ENCODE measurements around the gene CHMP2B.
A peak's percentile ranks its signal among the peaks of the same experiment; 100 is the strongest.

The CHMP2B gene, protein sequence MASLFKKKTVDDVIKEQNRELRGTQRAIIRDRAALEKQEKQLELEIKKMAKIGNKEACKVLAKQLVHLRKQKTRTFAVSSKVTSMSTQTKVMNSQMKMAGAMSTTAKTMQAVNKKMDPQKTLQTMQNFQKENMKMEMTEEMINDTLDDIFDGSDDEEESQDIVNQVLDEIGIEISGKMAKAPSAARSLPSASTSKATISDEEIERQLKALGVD

DNA sequence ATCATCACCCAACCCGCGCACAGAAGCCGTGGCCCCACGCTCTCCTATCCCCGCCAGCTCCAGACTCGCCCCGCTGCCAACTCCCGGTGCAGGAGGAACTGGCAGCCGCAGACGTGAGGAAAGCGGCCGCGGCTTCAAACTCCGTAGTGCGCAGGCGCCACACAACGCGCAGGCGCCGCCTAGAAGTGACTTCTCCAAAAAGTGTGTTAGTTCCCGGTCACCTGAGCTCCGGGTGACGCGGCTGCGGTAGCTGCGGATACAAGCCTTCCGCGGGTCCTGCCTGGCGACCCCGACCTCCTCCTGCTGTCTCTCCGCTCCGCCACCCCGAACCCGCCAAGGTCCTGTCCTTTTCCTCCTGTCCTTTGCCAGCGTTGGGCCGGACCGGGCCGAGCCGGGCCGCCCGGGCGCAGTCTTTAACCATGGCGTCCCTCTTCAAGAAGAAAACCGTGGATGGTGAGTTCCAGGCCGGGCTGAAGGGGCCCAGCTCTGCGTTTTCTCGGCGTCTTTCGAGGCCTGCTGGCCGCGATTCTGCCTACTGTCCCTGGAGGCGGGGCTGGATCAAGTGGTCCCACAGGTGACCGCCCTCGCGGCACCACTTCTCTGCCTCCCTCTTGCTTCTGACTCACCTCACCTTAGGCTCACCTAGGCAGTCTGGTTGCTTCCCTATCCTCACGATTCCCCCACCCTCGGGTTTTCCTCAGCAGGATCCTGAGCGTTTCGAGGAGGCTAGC, at the start of gene CHMP2B:
TSS of gene CHMP2B (plus strand) at position 206 of the 731 bp plus-strand sequence. CDS start at position 420, 214 bp downstream.
- peak; percentile 75 to 89 (median 84) for DNase-seq (ENCODE audit: low read depth in 3 of 3, low spot score in 1 of 3)

DNA sequence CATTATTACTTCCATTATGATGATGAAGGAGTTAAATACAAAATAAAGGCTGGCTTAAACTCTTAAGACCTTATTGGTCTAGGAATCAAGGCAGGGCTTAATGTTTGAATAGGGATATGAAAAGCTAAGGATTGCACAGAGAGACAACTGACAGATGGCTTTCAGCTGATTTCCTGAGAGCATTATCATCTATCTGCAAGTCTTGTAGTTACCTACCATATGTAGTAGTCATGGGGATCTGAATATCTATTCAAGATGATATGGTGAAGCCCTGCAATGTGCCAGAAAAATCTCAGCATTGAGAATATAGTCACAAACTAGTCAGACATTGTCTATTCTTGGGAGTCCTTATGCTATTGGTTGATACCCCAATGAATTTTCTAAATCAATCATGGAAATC, 47.5 kb upstream of the CHMP2B start:
- no peak for DNase-seq (ENCODE audit: low read depth in 3 of 3, low spot score in 1 of 3)

DNA sequence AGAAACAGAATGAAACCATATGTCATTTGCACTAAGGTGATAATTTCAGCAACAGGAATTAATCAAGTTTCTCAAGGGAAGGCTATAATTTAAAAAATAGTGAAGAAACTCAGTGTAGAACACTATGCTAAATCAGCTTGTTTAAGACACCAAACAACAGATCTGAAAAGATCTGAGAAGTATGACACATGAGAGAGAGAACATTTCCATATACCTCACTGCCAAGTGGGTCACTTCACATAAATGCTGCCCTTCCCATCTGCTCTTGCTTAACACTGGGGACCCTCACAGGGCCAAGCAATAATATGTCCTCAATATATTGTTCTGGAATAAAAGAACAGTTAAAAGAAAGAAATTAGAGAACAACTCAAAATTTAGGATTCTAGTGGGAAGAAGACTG, 45.6 kb upstream of the CHMP2B start:
- DNase-seq (ENCODE audit: low read depth in 3 of 3, low spot score in 1 of 3), result no peak

DNA sequence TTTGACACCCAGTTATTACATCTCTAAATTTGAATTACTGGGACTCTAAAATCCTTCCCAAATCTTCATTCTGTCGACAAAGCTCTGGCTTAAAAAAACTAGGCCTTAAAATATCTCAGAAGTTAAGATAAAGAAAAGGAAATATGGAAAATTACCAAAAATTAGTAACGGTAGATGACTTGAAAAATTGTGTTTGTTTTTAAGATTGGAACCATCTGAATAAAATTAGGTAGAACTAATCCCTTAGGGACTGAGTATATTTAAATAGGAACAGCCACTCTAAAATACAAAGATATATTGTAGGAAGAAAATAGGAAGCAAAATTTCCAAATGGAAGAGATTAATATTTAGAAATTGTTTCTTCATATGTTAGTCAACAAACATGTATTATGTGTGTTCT, 45.1 kb upstream of the CHMP2B start:
- no peak for DNase-seq (ENCODE audit: low read depth in 3 of 3, low spot score in 1 of 3)

DNA sequence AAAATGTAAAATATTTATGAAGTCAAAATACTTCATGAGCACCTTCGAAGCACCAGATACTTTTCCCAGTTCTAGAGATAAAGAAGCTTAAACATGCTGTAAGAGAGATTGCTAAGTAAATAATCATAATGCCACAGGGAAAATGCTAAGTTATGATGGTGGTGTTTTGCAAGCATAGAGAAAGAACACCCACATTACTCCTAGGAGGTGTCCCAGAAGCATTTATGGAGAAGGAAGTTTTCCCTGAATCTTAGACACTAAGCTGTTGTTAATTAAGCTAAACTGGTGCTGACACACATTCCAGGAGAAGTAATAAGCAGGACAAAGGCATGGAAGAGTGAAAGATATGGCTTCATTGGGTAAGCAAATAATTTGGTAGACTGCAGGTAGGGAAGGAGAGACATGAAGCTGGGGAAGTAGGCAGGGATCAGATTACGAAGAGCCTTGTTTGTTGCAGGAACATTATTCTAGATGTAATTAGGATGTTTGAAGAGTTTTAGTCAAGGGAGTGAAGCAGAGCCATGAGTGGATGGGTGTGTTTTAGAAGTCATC, 40.4 kb upstream of the CHMP2B start:
- DNase-seq (ENCODE audit: low read depth in 3 of 3, low spot score in 1 of 3), result no peak

DNA sequence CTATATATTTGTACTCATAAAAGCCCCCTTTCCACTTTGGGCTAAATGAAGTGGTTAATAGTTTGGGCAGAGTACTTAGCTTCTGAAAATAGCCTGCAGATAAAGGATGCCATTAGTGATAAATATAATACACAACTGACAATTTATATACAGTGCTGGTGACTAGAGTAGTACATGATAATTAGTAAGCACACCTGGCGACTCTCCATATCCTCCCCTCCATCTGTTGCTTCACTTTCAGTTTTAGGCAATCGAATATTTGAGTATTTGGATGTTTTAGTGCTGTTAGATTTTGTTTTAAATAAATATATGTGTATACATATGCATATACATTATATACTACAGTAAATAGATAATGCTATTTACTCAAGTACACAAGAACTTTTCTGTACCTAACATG, 35.9 kb upstream of the CHMP2B start:
- DNase-seq (ENCODE audit: low read depth in 3 of 3, low spot score in 1 of 3), result no peak

DNA sequence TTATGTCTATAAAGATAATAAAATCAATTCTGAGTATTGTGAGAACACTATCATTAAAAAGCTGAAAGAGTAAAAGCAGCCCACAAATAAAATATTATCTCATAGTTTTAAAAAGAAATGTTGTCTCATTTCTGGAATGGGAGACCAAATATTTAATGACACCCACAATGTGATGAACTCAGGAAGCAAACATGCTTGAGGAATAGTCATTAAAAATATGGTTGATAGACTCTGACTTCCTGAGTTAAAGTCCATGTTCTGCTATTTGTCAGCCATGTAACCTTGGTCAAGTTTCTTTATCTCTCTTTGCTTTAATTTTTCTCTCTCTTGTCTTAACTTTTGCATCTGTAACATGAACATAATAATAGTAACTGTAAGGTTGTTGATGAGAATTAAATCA, 35.5 kb upstream of the CHMP2B start:
- no peak for DNase-seq (ENCODE audit: low read depth in 3 of 3, low spot score in 1 of 3)

DNA sequence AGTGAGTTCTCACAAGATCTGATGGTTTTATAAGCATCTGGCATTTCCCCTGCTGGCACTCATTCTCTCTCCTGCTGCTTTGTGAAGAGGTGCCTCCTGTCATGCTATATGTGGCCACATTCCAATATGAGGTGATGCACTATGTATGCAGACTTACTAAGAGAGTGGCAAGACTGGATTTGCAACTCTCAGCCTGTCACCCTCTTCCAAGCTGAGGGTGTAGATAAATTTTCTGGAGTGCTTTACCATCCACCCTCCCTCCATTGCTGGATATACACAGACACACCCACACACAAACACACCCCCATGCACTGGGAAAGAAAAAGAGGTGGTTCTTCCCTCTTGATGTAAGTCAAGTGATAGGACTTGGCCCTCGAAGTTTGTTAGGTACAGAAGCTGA, 30.2 kb upstream of the CHMP2B start:
- no peak for DNase-seq (ENCODE audit: low read depth in 3 of 3, low spot score in 1 of 3)

DNA sequence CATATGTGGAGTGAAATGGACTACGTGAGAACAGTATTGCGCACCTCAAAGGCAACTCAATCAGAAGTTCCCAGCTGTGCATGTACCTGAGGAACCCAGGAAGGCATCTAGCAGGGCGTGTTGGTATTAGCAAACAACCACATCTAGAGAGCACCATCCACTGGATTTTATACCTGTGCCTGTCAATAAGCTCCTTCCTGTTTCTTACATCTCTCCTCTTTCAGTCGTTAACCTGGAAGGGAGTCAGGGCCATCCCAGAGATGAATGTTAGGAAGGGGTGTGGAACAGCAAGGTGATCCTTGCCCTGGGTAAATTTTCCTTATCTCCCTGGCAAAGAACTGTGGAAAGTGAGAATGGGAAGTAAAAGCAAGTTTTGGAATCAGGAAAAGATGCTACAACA, 29.6 kb upstream of the CHMP2B start:
- no peak for DNase-seq (ENCODE audit: low read depth in 3 of 3, low spot score in 1 of 3)

DNA sequence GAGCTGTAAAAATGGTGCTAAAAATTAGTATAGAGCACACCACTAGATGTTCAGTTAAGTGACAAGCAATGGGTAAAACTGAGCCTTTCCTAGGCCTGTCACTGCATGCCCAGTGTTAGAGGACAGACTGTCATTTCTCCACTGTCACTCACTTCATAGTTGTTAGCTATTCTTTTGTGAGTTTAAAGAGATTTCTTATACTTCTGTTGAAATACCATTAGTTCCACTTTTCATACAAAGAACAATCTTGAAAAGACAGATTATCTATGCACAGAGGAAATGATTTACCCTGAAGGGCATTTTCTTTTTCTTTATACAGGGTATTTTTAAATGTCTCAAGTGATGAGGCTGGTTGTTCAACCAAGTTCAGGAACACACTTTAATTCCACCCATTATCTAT, 28.3 kb upstream of the CHMP2B start:
- DNase-seq (ENCODE audit: low read depth in 3 of 3, low spot score in 1 of 3), result no peak

DNA sequence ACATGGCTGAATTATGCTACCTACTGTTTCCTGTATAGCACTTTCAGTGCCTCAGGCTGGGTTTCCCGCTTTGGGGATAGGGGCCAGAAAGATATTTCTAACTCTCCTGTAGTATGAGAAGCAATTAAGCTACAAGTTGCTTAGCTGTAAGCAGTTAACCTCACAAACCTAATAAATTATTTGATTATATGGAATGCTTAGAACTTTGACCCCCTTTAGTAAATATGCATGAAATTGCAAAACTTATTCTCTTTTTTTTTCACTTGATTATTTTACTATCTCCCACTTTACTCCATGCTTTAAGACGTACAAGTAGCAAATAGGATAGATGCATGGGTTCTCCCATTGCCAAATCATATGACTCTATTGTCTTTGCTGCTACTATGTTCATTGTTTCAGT, 27.5 kb upstream of the CHMP2B start:
- no peak for DNase-seq (ENCODE audit: low read depth in 3 of 3, low spot score in 1 of 3)

DNA sequence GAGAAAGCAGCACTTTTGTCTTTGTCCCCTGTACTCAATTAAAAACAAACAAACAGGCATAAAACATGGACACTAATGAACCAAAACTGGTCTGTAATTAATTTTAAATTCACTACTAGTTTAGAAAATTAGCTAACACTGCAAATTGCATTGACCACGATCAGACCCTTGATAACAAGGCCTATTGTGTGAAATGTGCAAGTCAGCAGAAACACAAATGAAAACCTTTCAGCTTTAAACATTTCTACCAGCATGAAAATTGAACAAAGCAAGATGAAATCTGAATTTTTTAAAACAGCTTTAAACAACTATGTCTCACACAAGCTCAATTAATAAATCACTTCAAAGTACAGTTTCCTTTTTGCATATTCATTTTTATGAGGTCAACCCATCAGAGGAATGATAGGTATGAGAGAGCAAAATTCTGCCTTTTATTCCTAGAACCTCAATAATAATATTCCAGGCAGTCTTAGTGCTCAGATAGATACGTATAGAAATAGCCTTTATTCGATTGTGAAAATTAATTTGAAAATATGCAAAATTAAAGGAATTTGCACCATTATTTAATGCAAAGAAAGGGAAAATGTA, 27.0 kb upstream of the CHMP2B start:
- no peak for DNase-seq (ENCODE audit: low read depth in 3 of 3, low spot score in 1 of 3)

DNA sequence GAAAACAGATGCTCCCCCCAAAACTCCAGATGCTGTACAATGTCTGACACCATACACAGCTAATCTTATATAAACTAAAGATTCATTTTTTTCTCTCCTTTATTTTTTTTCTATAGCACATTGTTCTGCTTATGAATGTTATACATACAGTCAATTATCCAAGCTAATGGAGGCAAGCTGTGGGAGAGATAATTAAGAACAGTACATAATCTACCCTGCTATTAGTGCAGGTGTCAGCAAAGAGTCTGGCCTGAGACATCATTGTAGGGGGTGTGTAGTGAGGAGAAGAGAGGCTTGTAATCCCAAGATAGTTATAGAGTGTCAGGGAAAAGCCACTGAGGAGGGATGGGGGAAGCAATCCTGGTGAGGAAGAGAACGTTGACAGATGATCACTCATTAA, 25.4 kb upstream of the CHMP2B start:
- no peak for DNase-seq (ENCODE audit: low read depth in 3 of 3, low spot score in 1 of 3)

DNA sequence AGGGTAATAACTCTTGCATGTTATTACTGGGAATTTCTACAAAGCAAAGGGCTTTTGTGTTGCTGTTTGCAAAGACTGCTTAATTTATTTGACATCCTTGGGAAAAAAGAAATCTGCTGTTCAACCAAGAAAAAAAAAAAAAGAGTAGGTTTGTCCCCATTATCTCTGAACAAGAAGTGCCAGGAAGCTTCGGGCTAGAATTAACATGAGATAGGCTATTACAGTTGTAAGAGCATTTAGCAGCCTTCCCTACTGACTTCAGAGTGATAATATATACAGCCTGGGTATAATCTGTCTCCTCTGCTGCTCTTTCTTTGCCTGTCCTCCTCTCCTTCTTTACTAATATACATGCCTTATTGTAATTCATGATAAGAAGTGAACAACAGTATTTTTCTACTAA, 23.3 kb upstream of the CHMP2B start:
- no peak for DNase-seq (ENCODE audit: low read depth in 3 of 3, low spot score in 1 of 3)

DNA sequence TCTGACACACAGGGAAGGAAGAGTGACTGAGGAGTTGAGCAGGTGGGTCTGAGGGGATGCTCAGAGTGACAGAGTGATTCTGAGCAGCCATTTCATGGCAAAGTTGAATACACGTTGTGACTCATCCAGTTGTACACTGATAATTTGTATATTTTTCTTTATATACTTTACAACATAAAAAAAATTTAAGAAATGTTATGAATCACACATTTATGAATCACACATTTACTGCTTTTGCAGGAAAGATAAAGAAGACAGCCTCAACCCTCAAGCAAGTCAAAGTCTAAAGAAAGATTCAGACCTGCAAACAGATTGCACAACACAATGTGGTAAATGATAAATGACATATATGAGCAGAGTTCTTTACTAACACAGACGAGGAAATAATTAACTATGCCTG, 21.0 kb upstream of the CHMP2B start:
- DNase-seq (ENCODE audit: low read depth in 3 of 3, low spot score in 1 of 3), result no peak

DNA sequence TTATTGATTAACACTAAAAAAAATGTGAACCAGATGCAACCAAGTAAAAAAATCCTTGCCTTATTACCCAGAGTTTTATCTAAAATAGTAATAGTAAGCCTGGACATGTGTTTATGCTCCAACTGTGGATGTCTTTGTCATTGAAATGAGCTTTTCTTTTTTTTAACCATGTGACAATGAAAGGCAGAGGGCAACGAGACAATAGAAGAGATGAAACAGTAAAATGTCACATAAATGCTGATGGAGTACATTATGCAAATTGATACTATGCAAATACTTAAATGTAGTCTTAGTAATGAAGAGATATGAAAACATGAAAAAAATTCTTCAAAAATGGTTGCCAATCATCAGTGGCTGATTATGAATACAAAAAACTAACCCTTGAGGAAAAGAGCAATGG, 20.5 kb upstream of the CHMP2B start:
- no peak for DNase-seq (ENCODE audit: low read depth in 3 of 3, low spot score in 1 of 3)

DNA sequence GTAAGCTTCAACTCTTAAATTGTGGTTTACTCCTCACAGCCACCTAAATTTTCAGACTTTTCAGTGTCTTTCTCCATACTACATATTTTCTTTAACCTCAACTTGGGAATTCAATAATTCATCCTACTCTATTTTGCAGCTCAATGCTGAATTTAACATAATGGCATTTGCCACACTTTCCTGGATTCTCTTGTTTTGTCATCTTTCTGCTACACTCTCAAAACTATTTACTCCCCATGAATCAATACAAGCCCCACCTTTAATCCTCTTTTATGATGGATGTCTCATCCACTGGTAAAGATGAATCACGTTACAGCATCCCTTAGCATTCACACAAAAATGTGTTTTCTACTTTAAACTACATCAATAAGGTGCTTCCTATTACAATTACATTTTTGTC, 19.6 kb upstream of the CHMP2B start:
- no peak for DNase-seq (ENCODE audit: low read depth in 3 of 3, low spot score in 1 of 3)

DNA sequence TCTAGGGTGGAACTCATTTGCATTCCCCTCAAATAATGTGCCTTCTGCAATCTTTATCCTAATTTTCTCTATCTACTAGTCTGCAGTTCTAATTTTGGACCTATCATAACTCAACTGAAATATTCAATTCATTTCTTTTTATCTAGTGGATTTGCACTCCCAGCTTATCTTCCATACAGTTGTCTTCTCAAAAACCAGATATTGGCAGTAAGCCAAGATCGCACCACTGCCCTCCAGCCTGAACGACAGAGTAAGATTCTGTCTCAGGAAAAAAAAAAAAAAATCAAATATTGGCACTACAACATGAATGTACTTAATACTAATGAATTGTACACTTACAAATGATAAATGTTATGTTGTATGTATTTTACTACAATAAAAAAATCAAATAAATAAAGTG, 18.0 kb upstream of the CHMP2B start:
- no peak for DNase-seq (ENCODE audit: low read depth in 3 of 3, low spot score in 1 of 3)

DNA sequence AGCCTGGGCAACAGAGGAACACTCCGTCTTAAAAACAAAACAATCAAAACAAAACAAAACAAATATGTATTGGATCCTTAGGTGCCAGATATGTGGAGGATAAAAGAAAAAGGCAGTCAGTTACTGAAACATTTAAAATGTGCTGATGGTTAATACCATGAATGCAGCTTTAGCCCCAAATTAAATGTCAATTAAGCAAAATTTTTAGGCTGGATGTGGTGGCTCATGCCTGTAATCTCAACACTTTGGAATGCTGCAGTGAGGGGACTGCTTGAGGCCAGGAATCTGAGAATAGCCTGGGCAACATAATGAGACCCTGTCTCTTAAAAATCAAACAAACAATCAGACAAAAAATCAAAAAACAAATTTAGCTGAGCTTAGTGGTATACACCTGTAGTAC, 8.5 kb upstream of the CHMP2B start:
- DNase-seq (ENCODE audit: low read depth in 3 of 3, low spot score in 1 of 3), result no peak

DNA sequence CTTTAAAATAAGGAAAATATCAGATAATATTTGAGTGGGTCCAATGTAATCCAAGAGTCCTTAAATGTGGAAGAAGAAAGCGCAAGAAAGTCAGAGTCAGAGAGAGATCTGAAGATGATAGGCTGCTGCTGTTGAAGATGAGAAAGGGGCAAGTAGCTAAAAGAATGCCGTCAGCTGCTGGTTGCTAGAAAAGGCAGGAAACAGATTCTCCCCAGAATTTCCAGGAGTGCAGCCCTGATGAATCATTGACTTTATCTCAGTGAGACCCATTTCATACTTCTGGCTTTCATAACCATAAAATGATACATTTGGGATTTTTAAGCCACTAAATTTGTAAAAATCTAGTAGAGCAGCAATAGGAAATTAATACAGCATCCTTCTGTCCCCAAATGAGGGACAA, 7.5 kb upstream of the CHMP2B start:
- no peak for DNase-seq (ENCODE audit: low read depth in 3 of 3, low spot score in 1 of 3)

DNA sequence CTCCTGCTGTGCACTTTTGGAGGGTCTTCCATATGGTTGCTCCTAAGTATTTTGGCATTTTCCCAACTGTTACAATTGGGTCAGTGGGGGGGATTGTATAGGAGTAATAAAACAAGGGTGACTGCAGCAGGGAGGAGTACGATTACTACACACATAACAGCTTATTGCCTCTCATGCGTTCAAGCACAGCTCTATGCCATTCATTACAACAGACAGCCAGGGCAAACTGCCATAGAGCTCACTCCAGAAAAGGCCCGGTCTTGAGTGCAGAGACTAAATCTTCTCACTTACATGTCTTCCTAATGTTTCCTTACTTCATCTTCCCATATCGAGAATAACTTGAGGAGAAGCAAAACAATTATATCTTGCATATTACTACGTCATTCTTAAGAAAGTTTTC, 1.4 kb upstream of the CHMP2B start:
- DNase-seq (ENCODE audit: low read depth in 3 of 3, low spot score in 1 of 3), result no peak

DNA sequence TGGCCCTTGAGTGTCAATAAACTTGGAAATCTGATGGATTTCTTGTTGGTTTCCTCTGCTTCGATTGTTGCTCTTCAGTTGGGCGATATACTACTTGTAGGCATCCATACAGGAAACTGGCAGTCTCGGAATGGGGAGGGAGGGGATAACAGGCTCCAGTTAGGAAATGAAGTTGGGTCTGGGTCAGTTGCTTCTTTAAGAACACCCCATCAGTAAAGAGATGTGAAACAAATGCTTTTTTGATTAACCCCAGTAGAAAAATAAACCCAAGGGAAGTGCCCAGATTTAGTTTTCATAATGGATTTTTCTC, 681 bp downstream of the CHMP2B start:
- no peak for DNase-seq (ENCODE audit: low read depth in 3 of 3, low spot score in 1 of 3)

DNA sequence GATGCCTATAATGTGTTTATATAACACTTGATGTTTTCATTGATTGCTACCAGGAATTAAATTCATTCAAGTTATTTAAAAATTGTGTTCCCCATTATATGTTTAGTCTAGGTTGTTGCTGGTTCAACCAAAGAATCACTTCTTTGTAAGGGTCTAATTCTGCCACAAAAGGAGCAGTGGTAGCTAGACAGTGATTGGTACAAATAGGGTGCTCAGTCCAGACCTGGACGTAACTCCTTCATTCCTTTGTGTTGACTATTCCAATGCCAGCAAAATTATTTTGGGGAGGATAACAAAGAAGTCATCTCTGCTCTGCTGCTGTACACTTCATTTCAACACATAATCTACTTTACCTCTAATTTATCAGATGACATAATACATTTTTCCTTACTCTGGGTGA, 1.2 kb downstream of the CHMP2B start:
- DNase-seq (ENCODE audit: low read depth in 3 of 3, low spot score in 1 of 3), result no peak
